Naive thymus-derived CD8-positive, alpha-beta T cell (primary cell): Measurements from ENCODE around the gene SERINC4. TPM values are rescaled to one million over a fixed set of nuclear protein-coding genes. Genes with fewer than 3 reads are reported as not detected.
A peak's percentile ranks its signal among the peaks of the same experiment; 100 is the strongest.

Source experiments
- ATAC-seq, 2 donors: fragments of 150-1000 bp; cut with Tn5 transposase in 1 of 2; sonication (Bioruptor Pico), chemical (Tn5 transposase) in 1 of 2; 1 replicate in 1 of 2; 2 replicates in 1 of 2; pipeline ENCODE4 v1.10.0; 2021; ENCODE audit warnings: mild to moderate bottlenecking in 2 of 2, moderate library complexity in 2 of 2
- POLR2A ChIA-PET: fragments of 350-600 bp; sonication (Branson Sonifier 250); formaldehyde crosslinking; loops from one replicate; lab custom pipeline; 2021; ENCODE audit warnings: antibody characterized with exemption; lab: Charles Lee
- DNase-seq, 10 donors: peaks; one replicate each; pipeline versions ENCODE4 v3.0.0 to v3.0.0-alpha.2; 2020 to 2022
- H3K27ac Mint-ChIP-seq, 10 donors: one replicate each; pipeline ENCODE4 v1.8.0; 2020 to 2022; ENCODE audit warnings: mild to moderate bottlenecking in 10 of 10, mixed read lengths in 10 of 10, moderate library complexity in 4 of 10, inconsistent platforms in 1 of 10
- H3K27me3 Mint-ChIP-seq, 5 donors: one replicate each; pipeline ENCODE4 v1.8.0; 2021 to 2022; ENCODE audit warnings: mixed read lengths in 5 of 5
- H3K36me3 Mint-ChIP-seq, 3 donors: one replicate each; pipeline ENCODE4 v1.8.0; 2020 to 2022; ENCODE audit warnings: mixed read lengths in 3 of 3, mild to moderate bottlenecking in 2 of 3, inconsistent platforms in 1 of 3
- H3K4me1 Mint-ChIP-seq, 4 donors: one replicate each; pipeline ENCODE4 v1.8.0; 2021 to 2022; ENCODE audit warnings: mixed read lengths in 4 of 4
- H3K4me3 Mint-ChIP-seq, 10 donors: one replicate each; pipeline ENCODE4 v1.8.0; 2020 to 2022; ENCODE audit warnings: mild to moderate bottlenecking in 10 of 10, mixed read lengths in 10 of 10, moderate library complexity in 6 of 10, inconsistent platforms in 1 of 10
- H3K9me3 Mint-ChIP-seq, 9 donors: one replicate each; pipeline ENCODE4 v1.8.0; 2020 to 2022; ENCODE audit warnings: mixed read lengths in 9 of 9, mild to moderate bottlenecking in 3 of 9, inconsistent platforms in 1 of 9, moderate library complexity in 1 of 9
- polyA plus RNA-seq, 3 donors: library from polyadenylated mRNA; unstranded; fragments of 300-500 nt; fragmentation: Illumina TruSeq; gene quantifications; one replicate each; pipeline ENCODE4 v1.2.3, GENCODE V29; 2021
- total RNA-seq, 8 experiments: library from RNA in 2 of 8; stranded (reverse) in 2 of 8; gene quantifications; one replicate each; pipeline ENCODE4 v1.2.3 and lab custom pipeline; 2021 to 2026

SERINC4 gene
- total and polyA plus RNA-seq, 5 experiments from 2014 or later, result 0.23 to 4.2 (median 2.1) TPM

DNA sequence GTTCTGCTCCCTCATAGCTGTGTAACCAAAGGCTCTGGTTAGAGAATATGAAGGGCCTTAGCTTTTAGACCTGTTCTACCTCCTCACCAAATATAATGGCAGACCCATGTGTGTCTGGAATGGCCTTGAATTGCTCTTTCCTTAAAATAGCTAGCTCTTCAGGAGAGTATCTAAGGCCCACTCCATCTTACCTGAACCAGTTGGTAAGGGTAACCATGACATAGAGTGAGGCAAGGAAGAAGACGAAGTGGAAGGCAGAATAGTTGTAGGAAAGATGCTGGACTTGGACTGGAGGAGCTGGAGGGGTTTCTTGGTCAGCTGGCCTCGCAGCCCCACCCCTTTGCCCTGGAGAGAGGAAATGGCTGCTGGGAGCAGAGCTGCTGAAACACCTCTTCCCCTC, 4.8 kb downstream of the SERINC4 start:
- POLR2A ChIA-PET, result interaction anchor here (0.6 to 5.9 kb wide), 3 partner anchors 14 to 30 kb away, joined by 4 to 48 read pairs (median 7); partner anchors contain the start of genes ELL3 and MFAP1
- Mint-ChIP-seq H3K27me3 (no peaks in the 10 kb centered on the region), H3K4me3 (peak overlapping the region in 4 of 10 donors; percentile 15 to 99 (median 42)), H3K27ac (peak overlapping the region in 8 of 10 donors; percentile 40 to 99 (median 83)), H3K9me3 (no peaks in the 10 kb centered on the region), H3K36me3 (peaks cover 7 to 65% (median 9%) of the 10 kb centered on the region in 3 donors), H3K4me1 (peaks cover 31 to 70% (median 65%) of the 10 kb centered on the region in 4 donors)
- no peak for ATAC-seq
- no peak for DNase-seq

DNA sequence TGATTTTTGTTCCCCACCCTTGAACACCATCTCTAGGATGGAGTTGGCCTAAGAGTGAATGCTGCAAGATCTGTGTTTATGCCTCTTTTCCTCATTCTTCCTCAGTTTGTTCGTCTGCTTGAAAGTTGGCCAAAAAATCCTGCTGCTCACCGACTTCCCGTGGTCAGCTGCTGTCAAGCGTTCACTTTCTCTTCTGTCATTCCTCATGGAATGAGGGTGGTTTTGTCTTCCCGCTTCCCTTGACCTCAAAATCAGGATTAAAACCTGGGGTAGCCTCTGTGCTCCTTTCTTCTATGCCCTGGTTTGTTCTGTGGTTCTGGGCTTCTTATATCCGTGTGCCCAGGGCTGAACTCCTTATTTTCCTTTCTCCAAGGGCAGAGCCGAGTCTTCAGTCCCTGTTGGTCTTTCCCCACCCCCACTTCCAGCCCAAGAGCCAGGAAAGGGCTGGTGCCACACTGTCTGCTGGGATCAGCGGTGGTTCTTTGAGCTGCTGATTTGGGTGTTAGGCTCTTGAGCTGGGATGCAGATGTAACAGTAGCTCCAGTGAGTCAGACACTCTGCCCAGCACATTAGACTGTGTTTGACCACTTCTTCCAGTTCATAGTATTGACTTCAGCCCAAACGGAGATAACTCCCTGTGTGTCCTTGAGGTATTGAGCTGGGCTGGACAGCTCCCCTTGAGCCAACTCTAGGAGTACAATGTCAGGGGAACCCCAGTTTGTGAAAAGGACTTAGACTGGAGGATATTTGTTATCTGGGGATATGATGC, 5.6 kb downstream of the SERINC4 start:
- H3K36me3 Mint-ChIP-seq, result peaks cover 4 to 60% (median 6%) of the 10 kb centered on the region in 3 donors
- DNase-seq, result no peak
- H3K9me3 Mint-ChIP-seq, result no peaks in the 10 kb centered on the region
- no peak for ATAC-seq
- POLR2A ChIA-PET, result interaction anchor here (0.6 to 5.9 kb wide), 3 partner anchors 13 to 30 kb away, joined by 4 to 48 read pairs (median 7); partner anchors contain the start of genes ELL3 and MFAP1
- H3K27ac Mint-ChIP-seq, result peak overlapping the region; percentile 24 to 99 (median 97)
- peak overlapping the region; percentile 93 to 99 (median 96) for H3K4me3 Mint-ChIP-seq
- no peaks in the 10 kb centered on the region for H3K27me3 Mint-ChIP-seq
- H3K4me1 Mint-ChIP-seq, result peaks cover 28 to 63% (median 58%) of the 10 kb centered on the region in 4 donors

DNA sequence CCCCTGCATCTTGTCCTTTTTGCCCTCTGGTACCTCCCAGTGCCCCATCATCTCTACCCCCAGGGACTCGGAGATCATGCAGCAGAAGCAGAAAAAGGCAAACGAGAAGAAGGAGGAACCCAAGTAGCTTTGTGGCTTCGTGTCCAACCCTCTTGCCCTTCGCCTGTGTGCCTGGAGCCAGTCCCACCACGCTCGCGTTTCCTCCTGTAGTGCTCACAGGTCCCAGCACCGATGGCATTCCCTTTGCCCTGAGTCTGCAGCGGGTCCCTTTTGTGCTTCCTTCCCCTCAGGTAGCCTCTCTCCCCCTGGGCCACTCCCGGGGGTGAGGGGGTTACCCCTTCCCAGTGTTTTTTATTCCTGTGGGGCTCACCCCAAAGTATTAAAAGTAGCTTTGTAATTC, 6.4 kb downstream of the SERINC4 start:
- H3K36me3 Mint-ChIP-seq, result peaks cover 0 to 53% (median 2%) of the 10 kb centered on the region in 3 donors
- no peaks in the 10 kb centered on the region for H3K9me3 Mint-ChIP-seq
- no peak for DNase-seq
- H3K27ac Mint-ChIP-seq, result peak overlapping the region; percentile 79 to 99 (median 99)
- peaks cover 28 to 62% (median 52%) of the 10 kb centered on the region in 4 donors for H3K4me1 Mint-ChIP-seq
- peak overlapping the region; percentile 93 to 99 (median 96) for H3K4me3 Mint-ChIP-seq
- POLR2A ChIA-PET, result interaction anchor here (0.6 to 5.9 kb wide), 9 partner anchors 7 to 49 kb away, joined by 3 to 48 read pairs (median 4); partner anchors contain the start of genes ELL3, HYPK, MFAP1 and SERINC4
- no peak for ATAC-seq
- no peaks in the 10 kb centered on the region for H3K27me3 Mint-ChIP-seq

DNA sequence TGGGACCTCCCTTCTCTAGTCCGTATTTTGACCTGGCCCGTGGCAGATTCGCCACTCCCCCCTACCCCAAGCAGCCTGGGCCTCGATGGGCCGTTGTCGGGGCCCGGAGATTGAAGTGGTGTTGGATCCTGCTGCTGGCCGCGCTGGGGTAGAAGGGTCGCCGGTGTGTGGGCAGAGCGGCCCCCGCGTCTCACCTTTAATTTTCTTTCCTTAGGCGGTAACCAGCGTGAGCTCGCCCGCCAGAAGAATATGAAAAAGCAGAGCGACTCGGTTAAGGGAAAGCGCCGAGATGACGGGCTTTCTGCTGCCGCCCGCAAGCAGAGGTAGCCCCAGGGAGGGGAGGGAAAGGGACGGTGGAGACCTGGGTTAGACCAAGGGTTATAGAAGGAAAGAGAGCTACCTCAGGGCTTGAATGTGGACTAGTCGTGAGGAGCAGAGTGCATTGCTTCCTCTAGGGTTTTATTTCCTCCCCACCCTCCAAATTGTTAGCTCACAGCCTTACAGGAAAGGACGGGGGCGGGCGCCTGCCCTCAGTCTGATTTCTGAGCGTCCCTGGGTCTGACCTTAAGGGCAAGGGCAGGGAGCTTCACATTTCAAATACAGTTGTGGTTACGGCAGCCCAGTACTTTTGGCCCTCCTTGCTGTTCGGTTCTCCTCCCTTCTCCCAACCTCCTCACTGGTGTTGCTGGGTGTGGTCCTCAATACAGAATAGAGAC, 7.1 kb downstream of the SERINC4 start:
- Mint-ChIP-seq H3K9me3 (no peaks in the 10 kb centered on the region), H3K27me3 (no peaks in the 10 kb centered on the region), H3K4me1 (peaks cover 25 to 56% (median 46%) of the 10 kb centered on the region in 4 donors), H3K27ac (peak overlapping the region; percentile 94 to 99 (median 99)), H3K36me3 (peaks cover 0 to 46% (median 0%) of the 10 kb centered on the region in 3 donors), H3K4me3 (peak overlapping the region; percentile 93 to 99 (median 96))
- DNase-seq, result peak in 5 of 10 donors; percentile 17 to 45 (median 19)
- POLR2A ChIA-PET, result interaction anchor here (0.6 to 5.9 kb wide), 9 partner anchors 8 to 48 kb away, joined by 3 to 48 read pairs (median 4); partner anchors contain the start of genes ELL3, HYPK, MFAP1 and SERINC4
- no peak for ATAC-seq

DNA sequence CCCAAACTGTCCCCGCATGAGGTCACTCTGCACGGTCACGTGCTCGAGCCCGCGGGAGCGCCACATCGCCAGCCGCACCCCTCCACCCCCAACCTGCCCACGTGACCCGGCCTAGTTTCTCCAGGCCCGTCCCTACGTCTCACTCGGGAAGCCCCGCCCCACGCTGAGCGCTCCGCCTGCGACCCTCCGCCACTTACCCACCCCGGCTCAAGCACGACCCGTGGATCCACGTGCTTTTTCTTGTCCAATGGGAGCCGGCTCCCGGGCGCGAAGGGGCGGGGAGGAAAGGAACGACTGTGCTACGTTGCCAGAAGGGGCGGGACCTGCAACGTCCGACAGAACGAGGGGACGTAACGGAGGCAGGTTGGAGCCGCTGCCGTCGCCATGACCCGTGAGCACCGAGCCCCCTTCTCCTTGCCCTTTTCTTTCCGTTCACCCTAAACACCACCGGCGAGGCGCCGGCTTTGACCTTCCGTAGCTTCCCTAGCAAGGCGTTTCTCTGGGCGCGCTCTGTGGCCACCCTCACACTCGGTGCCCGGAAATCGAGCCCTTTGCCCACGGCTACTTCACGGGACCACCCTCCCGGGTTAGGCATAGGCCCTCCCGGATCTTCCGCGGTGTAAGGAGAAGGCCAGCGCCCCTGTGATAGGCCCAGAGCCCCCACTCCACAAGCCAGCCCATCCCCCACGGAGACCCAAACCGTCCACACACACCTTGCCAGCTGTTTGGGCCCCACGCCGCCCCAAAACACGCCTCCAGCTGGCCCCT, 7.8 kb downstream of the SERINC4 start, which contains the start of gene SERF2:
Gene SERF2 (plus strand): TSS at position 328 of the 768 bp plus-strand sequence. CDS start 57 bp downstream, at position 385.
- peak; percentile 95 to 100 (median 98) for DNase-seq
- Mint-ChIP-seq H3K27me3 (no peaks in the 10 kb centered on the region), H3K4me3 (peak within 1 kb of the TSS; percentile 93 to 99 (median 96)), H3K9me3 (no peaks in the 10 kb centered on the region), H3K4me1 (peaks cover 25 to 56% (median 46%) of the 10 kb centered on the region in 4 donors), H3K27ac (peak within 1 kb of the TSS; percentile 94 to 99 (median 99)), H3K36me3 (peaks cover 0 to 40% (median 0%) of the 10 kb centered on the region in 3 donors)
- POLR2A ChIA-PET, result interaction anchor here (1.1 to 5.9 kb wide), 4 partner anchors 8 to 33 kb away, joined by 3 to 48 read pairs (median 20); partner anchors contain the start of genes ELL3, HYPK, MFAP1 and SERINC4
- peak; percentile 92 to 93 for ATAC-seq

DNA sequence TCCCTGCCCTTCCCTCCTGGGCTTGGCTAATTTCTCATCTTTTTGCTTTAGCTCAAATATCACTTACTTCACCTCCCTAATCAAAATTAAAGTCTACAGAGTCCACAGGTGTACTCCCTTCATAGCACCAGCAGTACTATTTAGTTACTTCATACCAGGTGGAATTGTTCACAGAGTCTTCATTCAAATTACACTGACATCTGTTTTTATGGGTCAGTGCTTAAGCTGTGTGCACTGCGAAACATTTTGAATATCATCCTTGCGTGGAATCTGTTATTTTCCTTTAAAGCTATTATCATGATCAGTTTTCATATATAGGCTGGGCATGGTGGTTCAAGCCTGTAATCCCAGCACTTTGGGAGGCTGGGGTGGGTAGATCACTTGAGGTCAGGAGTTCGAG, 10.6 kb downstream of the SERINC4 start:
- H3K4me1 Mint-ChIP-seq, result peaks cover 12 to 36% (median 22%) of the 10 kb centered on the region in 4 donors
- no peak for ATAC-seq
- DNase-seq, result no peak
- H3K27me3 Mint-ChIP-seq, result no peaks in the 10 kb centered on the region
- peaks cover 0 to 14% (median 0%) of the 10 kb centered on the region in 3 donors for H3K36me3 Mint-ChIP-seq
- H3K4me3 Mint-ChIP-seq, result no peak overlapping the region
- H3K27ac Mint-ChIP-seq, result peak overlapping the region in 3 of 10 donors; percentile 2 to 74 (median 28)
- no peaks in the 10 kb centered on the region for H3K9me3 Mint-ChIP-seq
- POLR2A ChIA-PET, result interaction anchor here (1.5 to 5.9 kb wide), 3 partner anchors 11 to 40 kb away, joined by 5 to 48 read pairs (median 27); partner anchors contain the start of genes ELL3, HYPK and SERINC4

DNA sequence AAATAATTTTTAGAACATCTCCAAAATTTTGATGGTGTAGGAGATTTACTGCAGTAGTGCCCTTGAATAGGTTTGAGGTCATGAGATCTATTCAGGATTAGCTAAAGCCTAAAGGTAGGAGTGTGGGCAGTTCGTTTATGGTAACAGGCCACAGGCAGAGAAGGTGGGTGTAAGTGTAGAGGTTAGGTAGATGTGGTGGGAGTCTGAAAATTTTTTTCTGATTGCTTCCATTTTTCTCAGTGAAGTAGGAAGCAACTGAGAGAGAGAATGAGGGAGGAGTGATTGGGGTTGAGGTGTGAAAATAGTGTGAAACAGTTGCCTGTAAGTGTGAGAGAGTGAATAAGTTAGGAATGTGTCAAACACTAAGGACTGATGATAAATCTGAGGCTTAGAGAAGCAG, 21.0 kb downstream of the SERINC4 start:
- POLR2A ChIA-PET, result interaction anchor here (0.7 to 4.7 kb wide), 4 partner anchors 8 to 22 kb away, joined by 5 to 48 read pairs (median 19); partner anchors contain the start of genes HYPK, SERF2 and SERINC4
- DNase-seq (no peak), ATAC-seq (no peak)
- Mint-ChIP-seq H3K9me3 (no peaks in the 10 kb centered on the region), H3K4me3 (peak overlapping the region in 5 of 10 donors; percentile 15 to 64 (median 32)), H3K4me1 (peaks cover 8 to 33% (median 28%) of the 10 kb centered on the region in 4 donors), H3K27me3 (no peaks in the 10 kb centered on the region), H3K36me3 (peaks cover 0 to 1% (median 0%) of the 10 kb centered on the region in 3 donors), H3K27ac (peak overlapping the region; percentile 8 to 86 (median 32))

DNA sequence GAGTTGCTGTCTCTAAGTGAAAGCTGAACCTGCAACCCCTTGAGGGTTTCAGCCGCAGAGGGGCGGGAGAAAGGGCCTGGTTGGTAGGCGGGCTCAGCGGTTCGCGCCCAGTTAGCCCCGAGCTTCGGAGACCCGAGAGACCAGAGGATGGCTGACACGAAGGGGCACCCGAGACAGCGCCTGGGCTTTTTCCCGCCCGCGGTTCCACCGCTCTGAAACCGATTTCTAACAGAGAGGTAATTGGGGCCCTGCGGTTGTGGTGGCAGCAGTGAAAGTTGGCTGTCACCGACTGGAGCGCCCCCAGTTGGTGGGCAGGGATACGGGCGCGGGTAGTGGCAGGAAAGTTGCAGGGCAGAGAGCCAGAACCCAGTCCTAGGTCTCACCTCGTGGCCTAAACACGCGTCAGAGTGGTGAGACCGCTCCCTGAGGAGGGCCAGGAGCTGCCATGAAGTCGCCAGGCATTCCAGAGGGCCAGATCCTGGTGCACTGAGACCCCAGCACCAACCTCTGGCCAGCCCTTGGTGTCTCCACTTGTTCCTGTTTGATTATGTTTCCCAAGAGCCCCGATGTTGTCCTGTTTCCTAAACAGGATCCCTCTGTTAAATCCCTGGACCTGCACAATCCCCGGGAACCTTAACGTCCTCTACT, 22.6 kb downstream of the SERINC4 start:
- POLR2A ChIA-PET, result interaction anchor here (0.5 to 4.7 kb wide), 11 partner anchors 9 to 1286 kb away, joined by 3 to 48 read pairs (median 9); partner anchors contain the start of genes HYPK, MFAP1, SERF2 and SERINC4
- Mint-ChIP-seq H3K4me3 (peak overlapping the region; percentile 92 to 97 (median 96)), H3K9me3 (no peaks in the 10 kb centered on the region), H3K27ac (peak overlapping the region; percentile 89 to 97 (median 93)), H3K27me3 (no peaks in the 10 kb centered on the region), H3K4me1 (peaks cover 8 to 33% (median 28%) of the 10 kb centered on the region in 4 donors), H3K36me3 (peaks cover 0 to 10% (median 3%) of the 10 kb centered on the region in 3 donors)
- ATAC-seq (peak; percentile 78 to 86), DNase-seq (peak; percentile 69 to 90 (median 84))

DNA sequence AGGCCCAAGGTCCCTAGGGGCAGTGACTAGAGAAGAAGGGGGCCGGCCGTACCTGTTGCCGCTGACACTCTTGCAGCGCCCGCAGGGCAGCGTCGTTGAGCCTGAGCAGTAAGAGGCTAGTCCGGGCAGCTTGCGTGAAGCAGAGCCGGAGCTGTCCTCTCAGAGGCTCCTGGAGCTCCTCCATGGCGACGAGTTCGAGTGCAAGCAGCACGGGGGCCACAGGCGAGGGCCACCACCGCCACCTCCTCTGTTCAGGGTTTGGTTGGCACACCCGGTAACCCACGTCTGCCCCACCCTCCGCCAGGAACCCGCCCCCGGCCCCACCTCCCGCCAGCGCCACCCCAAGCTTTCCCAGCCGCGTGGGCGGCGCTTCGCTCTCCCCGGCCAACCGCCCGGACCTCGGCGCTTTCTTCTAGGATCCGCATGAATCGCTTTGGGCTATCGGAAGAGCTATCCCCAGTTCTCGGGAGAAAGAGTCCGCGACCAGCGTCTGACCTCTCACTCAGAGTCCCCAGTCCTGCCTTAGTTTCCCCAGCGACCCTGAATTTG, 23.2 kb downstream of the SERINC4 start, which contains the start of gene ELL3:
Gene ELL3 (minus strand): TSS at position 249 of the 549 bp plus-strand sequence. CDS start 65 bp downstream, at position 184.
- no peaks in the 10 kb centered on the region for H3K27me3 Mint-ChIP-seq
- H3K9me3 Mint-ChIP-seq, result no peaks in the 10 kb centered on the region
- peak within 1 kb of the TSS; percentile 92 to 97 (median 96) for H3K4me3 Mint-ChIP-seq
- DNase-seq, result peak in 9 of 10 donors; percentile 53 to 87 (median 75)
- H3K27ac Mint-ChIP-seq, result peak within 1 kb of the TSS; percentile 89 to 97 (median 93)
- peak; percentile 79 to 80 for ATAC-seq
- peaks cover 0 to 16% (median 7%) of the 10 kb centered on the region in 3 donors for H3K36me3 Mint-ChIP-seq
- POLR2A ChIA-PET, result interaction anchor here (0.5 to 4.7 kb wide), 12 partner anchors 8 to 1286 kb away, joined by 3 to 48 read pairs (median 7); partner anchors contain the start of genes HYPK, MFAP1, SERF2 and SERINC4
- H3K4me1 Mint-ChIP-seq, result peaks cover 8 to 33% (median 28%) of the 10 kb centered on the region in 4 donors

DNA sequence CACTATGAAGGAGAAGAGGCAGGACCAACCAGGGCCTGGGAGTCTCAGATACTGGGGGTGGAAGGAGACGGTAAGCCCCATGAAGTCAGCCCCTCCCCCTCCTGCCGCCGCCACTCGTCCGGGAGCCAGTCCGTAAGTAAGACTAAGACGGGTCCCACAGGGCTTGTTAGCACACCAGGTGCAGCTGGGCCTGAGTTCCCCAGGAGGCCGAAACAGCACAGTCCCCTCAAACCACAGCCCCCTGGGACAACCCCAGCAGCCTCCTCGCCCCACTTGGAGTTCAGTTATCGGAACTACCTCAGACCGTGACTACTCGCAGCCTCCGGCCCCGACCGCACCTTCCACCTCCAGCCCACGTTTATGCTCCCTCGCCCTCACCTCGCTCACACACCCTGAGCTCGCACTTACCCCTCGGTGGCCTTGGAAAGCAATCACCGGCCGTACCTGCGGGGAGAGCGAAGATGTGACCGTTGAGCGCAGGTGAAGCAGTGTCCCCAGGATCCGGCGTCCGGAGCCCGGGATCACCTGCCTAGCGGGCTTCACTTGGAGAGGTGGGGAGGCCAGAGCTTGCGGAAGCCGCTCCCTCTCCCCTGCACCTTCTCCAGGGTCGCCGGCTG, 23.8 kb downstream of the SERINC4 start:
- Mint-ChIP-seq H3K4me3 (peak overlapping the region; percentile 92 to 97 (median 96)), H3K4me1 (peaks cover 8 to 33% (median 28%) of the 10 kb centered on the region in 4 donors), H3K27ac (peak overlapping the region in 8 of 10 donors; percentile 28 to 95 (median 90)), H3K27me3 (no peaks in the 10 kb centered on the region), H3K36me3 (peaks cover 0 to 21% (median 9%) of the 10 kb centered on the region in 3 donors), H3K9me3 (no peaks in the 10 kb centered on the region)
- DNase-seq (peak in 6 of 10 donors; percentile 12 to 68 (median 18)), ATAC-seq (peak in 1 of 2 donors; percentile 1)
- POLR2A ChIA-PET, result interaction anchor here (0.6 to 4.7 kb wide), 9 partner anchors 8 to 1285 kb away, joined by 3 to 48 read pairs (median 9); partner anchors contain the start of genes HYPK, MFAP1, SERF2 and SERINC4
